Epithelial cell of proximal tubule (primary cell): Measurements from ENCODE around the gene NT5DC3. TPM values are rescaled to one million over a fixed set of nuclear protein-coding genes. Genes with fewer than 3 reads are reported as not detected.

Experiments
- DNase-seq: peaks from one replicate; pipeline ENCODE4 v3.0.0-alpha.2; 2011; ENCODE audit warnings: low read depth
- H3K4me3 ChIP-seq: 2 replicates; pipeline ENCODE4 v1.5.1; 2011; ENCODE audit warnings: low read depth, mild to moderate bottlenecking, low read length
- total RNA-seq: library from RNA; depleted of rRNA; stranded (reverse); fragments of >200 nt; gene quantifications from 2 replicates; pipeline ENCODE4 v1.2.3, GENCODE V29; 2015
- TF ChIP-seq, protein P1 (sequence below): conservative IDR thresholded peaks from 2 replicates; pipeline ENCODE4 v1.5.1; 2012; ENCODE audit warnings: low read depth, mild to moderate bottlenecking, low read length

Gene NT5DC3
- 7.5 and 10.3 TPM in 2 replicates for total RNA-seq

GRCh38 chr12:103840876-103841689 is at the start of gene NT5DC3:
Gene NT5DC3 (minus strand): TSS chr12:103841234. CDS start chr12:103841156, 78 bp downstream.
- no peak for DNase-seq
- H3K4me3 ChIP-seq = peak within 1 kb of the TSS; percentile 85
- TF ChIP-seq, protein P1, sequence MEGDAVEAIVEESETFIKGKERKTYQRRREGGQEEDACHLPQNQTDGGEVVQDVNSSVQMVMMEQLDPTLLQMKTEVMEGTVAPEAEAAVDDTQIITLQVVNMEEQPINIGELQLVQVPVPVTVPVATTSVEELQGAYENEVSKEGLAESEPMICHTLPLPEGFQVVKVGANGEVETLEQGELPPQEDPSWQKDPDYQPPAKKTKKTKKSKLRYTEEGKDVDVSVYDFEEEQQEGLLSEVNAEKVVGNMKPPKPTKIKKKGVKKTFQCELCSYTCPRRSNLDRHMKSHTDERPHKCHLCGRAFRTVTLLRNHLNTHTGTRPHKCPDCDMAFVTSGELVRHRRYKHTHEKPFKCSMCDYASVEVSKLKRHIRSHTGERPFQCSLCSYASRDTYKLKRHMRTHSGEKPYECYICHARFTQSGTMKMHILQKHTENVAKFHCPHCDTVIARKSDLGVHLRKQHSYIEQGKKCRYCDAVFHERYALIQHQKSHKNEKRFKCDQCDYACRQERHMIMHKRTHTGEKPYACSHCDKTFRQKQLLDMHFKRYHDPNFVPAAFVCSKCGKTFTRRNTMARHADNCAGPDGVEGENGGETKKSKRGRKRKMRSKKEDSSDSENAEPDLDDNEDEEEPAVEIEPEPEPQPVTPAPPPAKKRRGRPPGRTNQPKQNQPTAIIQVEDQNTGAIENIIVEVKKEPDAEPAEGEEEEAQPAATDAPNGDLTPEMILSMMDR = no peak

GRCh38 chr12:103887738-103888137 is 46.7 kb upstream of the NT5DC3 start:
- TF ChIP-seq, protein P1 = no peak
- DNase-seq = no peak
- no peak overlapping the region for H3K4me3 ChIP-seq

DNA sequence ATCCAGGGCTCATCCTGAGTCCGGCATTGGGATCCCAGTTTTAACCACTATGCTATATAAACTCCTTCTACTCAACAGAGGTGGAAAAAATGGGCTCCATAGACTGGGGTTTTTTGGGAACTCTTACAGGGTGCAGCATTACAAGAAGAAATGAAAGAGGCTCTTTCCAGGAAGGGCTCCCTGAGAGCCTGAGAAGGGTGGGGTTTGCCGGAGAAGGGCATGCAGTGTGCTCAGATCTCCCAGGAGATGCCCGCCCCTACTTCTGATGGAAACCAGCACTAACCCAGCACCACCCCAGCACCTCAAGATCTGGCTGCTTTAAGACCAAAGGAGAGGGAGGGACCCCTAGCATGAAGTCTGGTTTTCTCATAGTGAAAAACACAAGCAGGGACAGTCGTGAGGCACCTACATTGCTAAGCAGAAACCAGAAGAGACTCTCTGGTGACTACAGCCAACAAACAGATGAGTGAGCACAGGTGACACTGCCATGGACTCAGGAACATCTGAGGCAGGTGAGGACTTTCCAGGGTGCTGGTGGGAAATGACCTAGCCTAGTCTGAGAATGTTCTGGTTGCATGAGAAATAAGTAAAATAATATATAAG is 45.3 kb upstream of the NT5DC3 start:
- H3K4me3 ChIP-seq = no peak overlapping the region
- TF ChIP-seq, protein P1 = no peak
- no peak for DNase-seq

DNA sequence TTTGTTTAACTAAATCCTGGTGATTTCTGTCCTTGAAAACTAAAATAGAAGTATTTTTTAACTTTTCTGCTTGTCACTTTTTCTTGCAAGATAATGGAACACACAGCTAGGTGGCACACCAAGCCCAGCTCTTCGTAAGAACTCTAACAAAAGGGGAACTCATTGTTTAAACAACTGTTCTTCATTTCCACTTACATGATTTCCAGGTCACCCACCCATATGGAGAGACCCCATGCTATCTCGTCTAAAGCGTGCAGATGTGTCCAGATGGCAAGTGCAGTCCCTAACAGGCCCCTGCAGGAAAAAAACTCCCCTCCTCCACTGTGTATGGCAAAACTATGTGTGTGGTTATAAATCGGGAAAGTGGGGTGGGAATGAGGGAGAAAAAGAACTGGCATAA is 43.3 kb upstream of the NT5DC3 start:
- no peak overlapping the region for H3K4me3 ChIP-seq
- no peak for DNase-seq
- TF ChIP-seq, protein P1 = peak; percentile 69

- no peak for DNase-seq
- no peak overlapping the region for H3K4me3 ChIP-seq
- TF ChIP-seq, protein P1 = no peak
These were observed 42.9 kb upstream of the NT5DC3 start for GRCh38 chr12:103883908-103884307.

DNA sequence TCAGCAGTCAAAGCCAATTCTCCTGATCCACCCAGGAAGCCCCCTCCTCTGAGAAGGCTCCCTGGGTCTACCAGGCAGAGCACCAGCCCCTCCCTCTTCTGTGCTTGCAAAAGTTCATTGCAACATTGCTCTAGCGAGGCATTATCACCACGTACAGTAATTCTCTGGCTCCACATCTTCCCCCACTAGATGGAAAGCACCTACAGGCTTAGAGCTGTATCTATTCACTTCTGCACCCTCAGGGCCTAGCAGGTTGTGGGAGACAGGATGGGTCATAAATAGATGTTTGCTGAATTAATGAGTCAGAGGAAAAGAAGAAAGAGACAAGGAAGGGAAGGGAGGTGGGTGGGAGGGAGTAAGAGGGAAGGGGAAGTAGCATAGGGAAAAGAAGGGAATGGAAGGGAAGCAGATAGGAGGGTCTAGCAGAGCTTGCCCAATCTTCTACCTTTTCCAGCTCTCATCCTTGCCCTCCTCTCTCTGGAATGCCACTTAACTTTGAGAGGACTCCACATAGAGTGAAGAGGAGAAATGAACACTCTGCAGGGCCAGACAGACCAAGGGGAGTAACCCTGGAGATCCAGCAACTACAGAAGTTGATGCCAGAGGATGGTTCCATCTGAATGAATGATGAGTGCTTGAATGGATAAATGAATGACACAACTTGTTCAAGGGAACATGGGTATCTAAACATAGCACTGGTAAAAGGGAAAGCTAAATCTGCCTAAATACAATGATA is 42.0 kb upstream of the NT5DC3 start:
- no peak for DNase-seq
- TF ChIP-seq, protein P1 = no peak

More for the DNA sequence above, 42.0 kb upstream of the NT5DC3 start:
- no peak overlapping the region for H3K4me3 ChIP-seq
